Activated CD4-positive, alpha-beta T cell treated with anti-CD3 and anti-CD28 coated beads, Interleukin-2, Interleukin-6, amounts not matched to agents 100 ng/mL and 50 ng/mL, durations not matched to agents 16 hours and 8 hours (primary cell): Measurements from ENCODE around the gene WDR82.

Source experiments
- DNase-seq: peaks from one replicate; pipeline ENCODE4 v3.0.0-alpha.2; 2020

Gene WDR82

DNA sequence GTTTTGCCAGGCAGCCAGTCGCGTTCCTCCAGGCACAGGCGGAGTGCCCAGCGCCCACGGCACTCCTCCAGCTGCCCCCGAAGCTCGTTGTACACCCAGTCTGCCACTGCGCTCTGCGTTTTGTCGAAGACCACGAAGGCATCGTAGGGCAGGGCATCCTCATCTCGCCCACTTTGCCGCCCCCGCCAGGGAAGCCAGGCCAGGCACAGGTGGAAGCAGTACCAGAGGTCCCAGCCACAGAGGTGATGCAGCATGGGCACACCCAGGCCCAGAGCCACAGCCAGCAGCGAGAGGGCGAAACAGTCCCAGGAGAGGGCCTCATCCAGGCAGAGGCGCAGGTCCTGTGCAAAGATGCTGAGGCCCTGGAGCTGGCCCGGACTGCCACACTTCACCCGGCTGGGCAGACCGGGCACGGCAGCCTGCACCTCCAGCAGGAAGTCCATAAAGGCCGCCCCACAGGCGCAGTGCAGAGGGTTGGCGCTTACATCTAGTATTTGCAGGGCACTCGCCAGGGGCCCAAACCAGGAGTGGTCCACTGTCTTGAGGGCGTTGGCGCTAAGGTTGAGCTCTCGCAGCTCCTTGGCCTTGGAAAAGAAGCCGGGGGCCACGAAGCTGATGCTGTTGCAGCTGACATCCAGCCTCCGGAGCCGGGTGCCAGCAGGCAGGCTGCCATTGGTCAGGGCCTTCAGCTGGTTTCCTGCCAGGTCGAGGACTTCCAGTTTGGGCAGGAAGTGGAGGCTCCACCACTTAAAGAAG lies 56.7 kb downstream of the WDR82 start:
- peak; percentile 61 for DNase-seq

DNA sequence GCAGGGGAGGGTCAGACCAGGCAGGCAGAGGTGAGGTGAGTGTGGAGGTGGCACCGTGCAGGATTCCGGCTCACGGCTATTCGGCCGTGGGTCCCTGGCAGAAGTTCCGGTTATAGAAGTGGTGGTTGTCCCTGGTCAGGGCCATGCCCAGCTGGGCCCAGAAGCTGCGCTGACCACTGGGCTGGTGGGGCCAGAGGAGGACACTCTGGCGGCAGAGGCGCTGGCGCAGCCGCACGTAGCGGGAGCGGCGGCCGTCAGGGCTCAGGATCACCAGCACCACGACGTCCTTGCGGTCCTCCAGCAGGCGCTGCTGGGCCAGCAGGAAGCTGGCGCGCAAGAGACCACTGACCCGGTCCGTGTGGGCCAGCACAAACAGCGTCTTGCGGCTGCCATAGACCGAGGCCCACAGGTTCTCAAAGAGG lies 57.3 kb downstream of the WDR82 start:
- DNase-seq: no peak

DNA sequence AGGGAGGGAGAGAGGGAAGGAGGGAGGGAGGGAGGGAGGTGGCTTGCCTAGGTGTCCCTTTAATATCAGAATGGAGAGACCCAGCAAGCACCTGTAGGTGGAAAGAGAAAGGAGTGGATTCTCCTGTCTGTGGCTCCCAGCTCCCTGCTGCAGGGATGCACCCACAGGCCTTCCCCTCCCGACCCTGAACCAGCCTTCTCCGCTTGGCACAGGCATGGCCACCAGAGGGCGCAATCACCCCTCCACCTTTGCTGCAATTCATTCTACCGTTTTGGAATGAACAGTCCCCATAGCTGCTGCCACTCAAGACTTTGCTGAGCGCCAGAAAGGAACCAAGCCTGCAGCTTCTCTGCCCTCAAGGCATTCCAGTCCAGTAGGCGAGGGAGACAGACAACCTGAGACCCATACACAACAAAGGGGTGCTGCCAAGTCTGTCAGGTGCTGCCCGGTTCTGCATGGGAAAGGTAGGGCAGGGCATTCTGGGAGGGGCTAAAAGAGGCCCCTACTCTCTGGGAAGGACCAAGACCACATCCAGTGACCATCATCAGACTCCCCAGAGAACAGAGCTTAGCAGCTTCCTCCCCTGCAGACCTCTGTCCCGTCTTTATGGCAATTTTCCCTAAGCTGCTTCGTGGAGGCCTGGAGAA lies 57.9 kb downstream of the WDR82 start:
- DNase-seq: peak; percentile 91

- no peak for DNase-seq
These were observed 59.4 kb downstream of the WDR82 start for GRCh38 chr3:52218937-52219650.

DNA sequence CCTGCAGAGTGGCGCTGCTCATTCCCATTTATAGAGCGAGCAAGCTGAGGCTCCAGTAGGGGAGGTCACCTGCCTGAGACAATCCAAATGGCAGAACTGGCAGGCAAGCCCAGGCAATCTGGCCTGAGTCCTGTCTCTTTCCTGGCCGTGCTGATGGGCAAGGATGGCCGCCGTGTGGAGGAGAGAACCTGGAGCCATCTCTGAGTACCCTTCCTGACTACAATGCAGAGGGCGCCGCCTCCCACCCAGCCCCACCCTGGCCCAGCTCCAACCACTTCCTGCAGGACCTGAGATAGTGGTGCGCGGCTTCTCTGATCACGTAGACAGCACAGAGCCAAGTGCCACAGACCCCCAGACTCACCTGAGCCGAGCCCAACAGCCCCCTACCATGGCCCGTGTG lies 60.0 kb downstream of the WDR82 start:
- no peak for DNase-seq

GRCh38 chr3:52218026-52218425 lies 60.4 kb downstream of the WDR82 start:
- DNase-seq: no peak

DNA sequence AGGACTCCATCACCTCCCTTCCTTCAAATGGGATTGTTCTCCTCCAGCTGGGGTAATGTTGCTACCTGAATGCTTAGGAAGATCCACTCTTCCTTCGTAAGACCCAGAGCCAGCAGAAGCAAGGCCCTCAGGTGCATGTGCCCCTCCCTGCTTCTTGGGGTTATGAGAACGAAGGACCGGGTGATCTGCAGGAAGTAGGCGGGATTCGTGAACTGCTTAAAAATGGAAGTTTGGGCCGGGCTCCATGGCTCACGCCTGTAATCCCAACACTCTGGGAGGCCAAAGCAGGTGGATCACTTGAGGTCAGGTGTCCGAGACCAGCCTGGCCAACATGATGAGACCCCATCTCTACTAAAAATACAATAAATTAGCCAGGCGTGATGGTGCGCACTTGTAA lies 61.0 kb downstream of the WDR82 start:
- DNase-seq: no peak

GRCh38 chr3:52216585-52217408 lies 61.7 kb downstream of the WDR82 start:
- peak; percentile 51 for DNase-seq

GRCh38 chr3:52215351-52215750 lies 63.1 kb downstream of the WDR82 start:
- no peak for DNase-seq

- no peak for DNase-seq
These were observed 64.5 kb downstream of the WDR82 start for GRCh38 chr3:52213901-52214300.

GRCh38 chr3:52213005-52213404 lies 65.4 kb downstream of the WDR82 start:
- no peak for DNase-seq

DNA sequence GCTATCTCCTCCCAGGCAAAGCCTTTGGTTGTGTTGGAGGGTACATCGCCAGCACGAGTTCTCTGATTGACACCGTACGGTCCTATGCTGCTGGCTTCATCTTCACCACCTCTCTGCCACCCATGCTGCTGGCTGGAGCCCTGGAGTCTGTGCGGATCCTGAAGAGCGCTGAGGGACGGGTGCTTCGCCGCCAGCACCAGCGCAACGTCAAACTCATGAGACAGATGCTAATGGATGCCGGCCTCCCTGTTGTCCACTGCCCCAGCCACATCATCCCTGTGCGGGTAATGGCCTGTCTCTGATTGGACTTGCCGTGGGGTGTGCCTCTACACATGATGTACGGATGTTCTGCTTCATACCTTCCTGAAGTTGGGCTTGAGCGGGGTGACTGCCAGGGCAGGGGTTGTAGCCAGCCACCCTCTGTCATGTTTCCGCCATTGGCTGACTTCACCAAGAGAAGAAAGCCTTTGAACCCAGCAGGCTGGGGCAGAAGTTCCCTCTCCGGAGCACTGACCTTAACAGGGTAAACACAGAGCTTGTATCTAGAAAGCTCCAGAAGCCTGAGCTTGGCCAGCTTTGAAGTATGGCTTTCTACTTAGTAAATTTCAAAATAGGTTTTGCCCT lies 67.1 kb downstream of the WDR82 start:
- DNase-seq: no peak

- no peak for DNase-seq
These were observed 67.9 kb downstream of the WDR82 start for GRCh38 chr3:52210550-52211046.

- DNase-seq: no peak
These were observed 68.4 kb downstream of the WDR82 start for GRCh38 chr3:52210037-52210436.

- DNase-seq: no peak
These were observed 69.9 kb downstream of the WDR82 start for GRCh38 chr3:52208556-52208955.

DNA sequence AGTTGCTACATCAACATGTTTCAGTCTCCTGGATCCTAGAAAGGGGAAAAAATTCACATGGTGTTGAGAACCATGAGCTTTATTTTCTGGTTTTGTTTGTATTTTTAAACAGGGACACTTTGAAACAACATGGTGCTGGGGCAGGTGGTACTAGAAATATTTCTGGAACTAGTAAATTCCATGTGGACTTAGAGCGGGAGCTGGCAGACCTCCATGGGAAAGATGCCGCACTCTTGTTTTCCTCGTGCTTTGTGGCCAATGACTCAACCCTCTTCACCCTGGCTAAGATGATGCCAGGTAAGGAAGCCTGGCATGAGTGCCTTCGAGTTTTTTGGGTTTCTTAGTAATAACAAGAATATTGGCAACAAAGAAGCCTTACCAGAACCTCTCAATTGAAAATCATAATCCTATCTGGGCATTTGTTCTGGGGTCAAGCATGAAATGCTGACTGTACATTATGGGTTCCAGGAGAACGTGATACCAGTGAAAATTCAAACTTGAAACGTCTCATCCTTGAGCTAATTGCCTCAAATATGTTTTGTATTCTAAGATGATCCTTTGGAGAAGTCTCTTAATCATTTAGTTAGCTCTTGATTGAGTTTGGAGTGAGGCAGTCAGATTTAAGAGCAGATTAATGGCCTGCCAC lies 72.6 kb downstream of the WDR82 start:
- no peak for DNase-seq
